KMS-11 (cell line): ENCODE data around the gene PKIG.

Experiments
- H2AFZ ChIP-seq: fragments of 200-600 bp; sonication (generic); 2 replicates; pipeline ENCODE4 v1.6.1; 2016; ENCODE audit warnings: antibody characterized with exemption, mixed run types, low read depth
- H3K27ac ChIP-seq: fragments of 200-600 bp; sonication (generic); 2 replicates; pipeline ENCODE4 v1.6.1; 2016; ENCODE audit warnings: mild to moderate bottlenecking, mixed run types
- H3K27me3 ChIP-seq: fragments of 200-600 bp; sonication (generic); 2 replicates; pipeline ENCODE4 v1.6.1; 2017; ENCODE audit warnings: mild to moderate bottlenecking, low read depth, mixed run types, moderate library complexity; ENCODE audit not compliant: insufficient read depth
- H3K36me3 ChIP-seq: fragments of 200-600 bp; sonication (generic); 2 replicates; pipeline ENCODE4 v1.6.1; 2017; ENCODE audit warnings: mild to moderate bottlenecking, mixed run types; ENCODE audit not compliant: insufficient read depth
- H3K4me1 ChIP-seq: fragments of 200-600 bp; sonication (generic); 2 replicates; pipeline ENCODE4 v1.6.1; 2016; ENCODE audit warnings: mild to moderate bottlenecking, low read depth, mixed run types; ENCODE audit not compliant: poor library complexity, severe bottlenecking
- H3K4me2 ChIP-seq: fragments of 200-600 bp; sonication (generic); 2 replicates; pipeline ENCODE4 v1.7.0; 2016; ENCODE audit warnings: mild to moderate bottlenecking, mixed run types
- H3K4me3 ChIP-seq: fragments of 200-600 bp; sonication (generic); IDR thresholded peaks from 2 replicates; pipeline ENCODE4 v1.6.1; 2017; ENCODE audit warnings: low read depth, low read length, mixed read lengths; ENCODE audit not compliant: insufficient read depth
- H3K79me2 ChIP-seq: fragments of 200-600 bp; sonication (generic); 2 replicates; pipeline ENCODE4 v1.6.1; 2016; ENCODE audit warnings: low read depth, mixed run types; ENCODE audit not compliant: insufficient read depth
- H3K9ac ChIP-seq: fragments of 200-600 bp; sonication (generic); 2 replicates; pipeline ENCODE4 v1.6.1; 2016; ENCODE audit warnings: mild to moderate bottlenecking, mixed run types
- H4K20me1 ChIP-seq: fragments of 200-600 bp; sonication (generic); 2 replicates; pipeline ENCODE4 v1.6.1; 2016; ENCODE audit warnings: mild to moderate bottlenecking, mixed run types; ENCODE audit not compliant: insufficient read depth
- CTCF ChIP-seq: fragments of 200-600 bp; sonication (generic); conservative IDR thresholded peaks from 2 replicates; pipeline ENCODE4 v1.6.1; 2017; ENCODE audit warnings: low read depth, mild to moderate bottlenecking, antibody characterized with exemption, low read length, moderate library complexity, mixed read lengths

PKIG gene

GRCh38 chr20:44581515-44581914 lies 864 bp upstream of the PKIG start:
- no peaks in the 10 kb centered on the region for H4K20me1 ChIP-seq
- no peak overlapping the region for H3K27ac ChIP-seq
- H3K4me1 ChIP-seq: peaks cover 14% of the 10 kb centered on the region
- no peak overlapping the region for H3K4me2 ChIP-seq
- H2AFZ ChIP-seq: no peak overlapping the region
- no peaks in the 10 kb centered on the region for H3K27me3 ChIP-seq
- no peak for TF ChIP-seq CTCF
- no peak overlapping the region for H3K9ac ChIP-seq
- H3K36me3 ChIP-seq: no peaks in the 10 kb centered on the region
- no peak overlapping the region for H3K4me3 ChIP-seq
- H3K79me2 ChIP-seq: no peaks in the 10 kb centered on the region

- H3K36me3 ChIP-seq: no peaks in the 10 kb centered on the region
- no peak overlapping the region for H2AFZ ChIP-seq
- H3K9ac ChIP-seq: no peak overlapping the region
- no peak overlapping the region for H3K4me2 ChIP-seq
- H3K79me2 ChIP-seq: no peaks in the 10 kb centered on the region
- no peaks in the 10 kb centered on the region for H3K4me1 ChIP-seq
- no peaks in the 10 kb centered on the region for H4K20me1 ChIP-seq
- H3K4me3 ChIP-seq: no peak overlapping the region
- H3K27ac ChIP-seq: no peak overlapping the region
- no peaks in the 10 kb centered on the region for H3K27me3 ChIP-seq
- no peak for TF ChIP-seq CTCF
These were observed 778 bp downstream of the PKIG start for GRCh38 chr20:44583157-44583556.

GRCh38 chr20:44584162-44584561 lies 1.8 kb downstream of the PKIG start:
- Histone ChIP-seq H3K9ac (no peak overlapping the region), H3K27me3 (no peaks in the 10 kb centered on the region), H3K27ac (no peak overlapping the region), H3K79me2 (no peaks in the 10 kb centered on the region), H4K20me1 (no peaks in the 10 kb centered on the region), H3K36me3 (no peaks in the 10 kb centered on the region), H3K4me3 (no peak overlapping the region), H3K4me1 (no peaks in the 10 kb centered on the region), H2AFZ (no peak overlapping the region), H3K4me2 (no peak overlapping the region)
- no peak for TF ChIP-seq CTCF

GRCh38 chr20:44585057-44585963 lies 2.9 kb downstream of the PKIG start:
- Histone ChIP-seq H3K4me1 (no peaks in the 10 kb centered on the region), H3K9ac (no peak overlapping the region), H3K27ac (no peak overlapping the region), H2AFZ (no peak overlapping the region), H3K27me3 (no peaks in the 10 kb centered on the region), H3K79me2 (no peaks in the 10 kb centered on the region), H4K20me1 (no peaks in the 10 kb centered on the region), H3K36me3 (no peaks in the 10 kb centered on the region), H3K4me2 (no peak overlapping the region), H3K4me3 (no peak overlapping the region)
- no peak for TF ChIP-seq CTCF
